Measurements from ENCODE around the gene CASP10. TPM values are rescaled to one million over a fixed set of nuclear protein-coding genes. Genes with fewer than 3 reads are reported as not detected.
A peak's percentile ranks its signal among the peaks of the same experiment; 100 is the strongest.

The CASP10 gene
- total RNA-seq, 1 donor from 2014 or later: 3.6 TPM

DNA sequence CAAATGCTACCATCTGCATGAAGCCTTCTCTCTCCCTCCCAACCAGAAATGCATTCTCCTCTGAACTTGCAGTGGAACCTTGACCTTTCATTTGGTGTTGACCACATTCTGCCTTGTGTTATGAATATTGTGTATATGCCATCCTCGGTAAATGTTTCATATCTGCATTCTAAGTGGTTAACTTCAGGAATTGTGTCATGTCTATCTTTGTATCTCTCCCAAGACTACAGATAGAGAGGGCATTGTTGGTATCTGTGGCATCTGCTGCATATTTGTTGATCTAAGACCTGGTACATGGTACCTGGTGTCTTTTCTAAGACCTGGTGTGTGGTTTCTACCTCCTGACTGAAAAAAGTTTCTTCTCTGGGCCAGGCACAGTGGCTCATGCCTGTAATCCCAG lies 34.0 kb downstream of the CASP10 start:
- TF ChIP-seq, protein P1, sequence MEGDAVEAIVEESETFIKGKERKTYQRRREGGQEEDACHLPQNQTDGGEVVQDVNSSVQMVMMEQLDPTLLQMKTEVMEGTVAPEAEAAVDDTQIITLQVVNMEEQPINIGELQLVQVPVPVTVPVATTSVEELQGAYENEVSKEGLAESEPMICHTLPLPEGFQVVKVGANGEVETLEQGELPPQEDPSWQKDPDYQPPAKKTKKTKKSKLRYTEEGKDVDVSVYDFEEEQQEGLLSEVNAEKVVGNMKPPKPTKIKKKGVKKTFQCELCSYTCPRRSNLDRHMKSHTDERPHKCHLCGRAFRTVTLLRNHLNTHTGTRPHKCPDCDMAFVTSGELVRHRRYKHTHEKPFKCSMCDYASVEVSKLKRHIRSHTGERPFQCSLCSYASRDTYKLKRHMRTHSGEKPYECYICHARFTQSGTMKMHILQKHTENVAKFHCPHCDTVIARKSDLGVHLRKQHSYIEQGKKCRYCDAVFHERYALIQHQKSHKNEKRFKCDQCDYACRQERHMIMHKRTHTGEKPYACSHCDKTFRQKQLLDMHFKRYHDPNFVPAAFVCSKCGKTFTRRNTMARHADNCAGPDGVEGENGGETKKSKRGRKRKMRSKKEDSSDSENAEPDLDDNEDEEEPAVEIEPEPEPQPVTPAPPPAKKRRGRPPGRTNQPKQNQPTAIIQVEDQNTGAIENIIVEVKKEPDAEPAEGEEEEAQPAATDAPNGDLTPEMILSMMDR (conservative IDR thresholded peaks at IDR 0.05): no peak
- peaks cover 21% of the 10 kb centered on the region for H3K4me1 Mint-ChIP-seq (ENCODE audit: unreplicated experiment)
- H3K4me3 Mint-ChIP-seq: no peak overlapping the region
- no peak overlapping the region for H3K27ac Mint-ChIP-seq
- H3K27me3 Mint-ChIP-seq: no peaks in the 10 kb centered on the region
- no peaks in the 10 kb centered on the region for H3K36me3 Mint-ChIP-seq
- H3K9me3 Mint-ChIP-seq: no peaks in the 10 kb centered on the region
- DNase-seq (ENCODE audit: extremely low spot score, unreplicated experiment): no peak

DNA sequence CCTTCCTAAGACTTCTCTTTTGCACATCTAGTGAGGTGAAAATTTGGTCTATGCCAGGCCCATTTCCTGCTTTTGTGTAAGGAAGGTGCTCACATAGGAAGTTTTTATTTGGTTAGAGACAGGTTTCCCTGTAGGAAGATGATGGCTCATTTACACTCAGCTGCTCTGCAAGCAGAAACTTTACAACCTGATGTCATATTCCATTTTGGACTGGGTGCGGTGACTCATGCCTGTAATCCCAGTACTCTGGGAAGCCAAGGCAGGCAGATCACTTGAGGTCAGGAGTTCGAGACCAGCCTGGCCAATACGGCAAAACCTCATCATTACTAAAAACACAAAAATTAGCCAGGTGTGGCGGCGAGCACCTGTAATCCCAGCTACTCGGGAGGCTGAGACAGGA lies 35.8 kb downstream of the CASP10 start:
- peaks cover 17% of the 10 kb centered on the region for H3K4me1 Mint-ChIP-seq (ENCODE audit: unreplicated experiment)
- H3K27ac Mint-ChIP-seq: no peak overlapping the region
- DNase-seq (ENCODE audit: extremely low spot score, unreplicated experiment): no peak
- H3K36me3 Mint-ChIP-seq: no peaks in the 10 kb centered on the region
- TF ChIP-seq, protein P1 (conservative IDR thresholded peaks at IDR 0.05): no peak
- no peak overlapping the region for H3K4me3 Mint-ChIP-seq
- no peaks in the 10 kb centered on the region for H3K9me3 Mint-ChIP-seq
- no peaks in the 10 kb centered on the region for H3K27me3 Mint-ChIP-seq

DNA sequence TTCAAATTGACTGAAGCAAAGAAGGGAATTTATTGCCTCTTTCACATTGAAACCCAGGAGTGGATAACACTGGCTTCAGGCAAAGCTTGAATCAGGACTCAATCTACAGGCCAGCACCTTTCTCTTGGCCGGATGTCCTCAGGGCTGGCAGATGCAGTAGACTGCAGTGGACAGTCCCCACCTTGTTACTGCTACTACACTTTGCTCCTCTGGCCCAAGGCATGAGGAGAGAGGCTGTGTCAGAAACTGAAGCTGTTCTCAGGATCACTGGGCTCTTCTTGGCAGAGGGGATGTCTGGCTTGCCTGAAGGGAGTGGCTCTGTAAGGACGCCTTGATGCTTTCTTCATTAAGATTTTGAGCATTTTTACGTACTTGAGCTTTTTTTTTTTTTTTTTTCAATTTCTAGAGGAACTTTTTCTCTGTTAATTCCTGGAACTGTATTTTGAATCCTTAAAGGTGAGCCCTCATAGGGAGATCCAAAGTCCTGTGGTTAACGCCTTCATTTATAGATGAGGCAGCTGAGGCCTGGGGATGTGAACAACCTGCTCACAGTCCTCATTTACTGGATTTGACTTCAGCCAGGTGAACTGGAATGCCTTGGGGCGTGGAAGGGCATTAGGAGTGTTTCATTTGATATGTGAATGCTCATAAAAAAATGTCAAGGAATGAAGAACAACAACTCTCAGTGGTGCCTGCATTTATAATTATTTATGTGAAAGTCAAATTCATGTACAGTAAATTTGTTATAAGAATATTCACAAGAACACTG lies 36.6 kb downstream of the CASP10 start:
- no peak for DNase-seq (ENCODE audit: extremely low spot score, unreplicated experiment)
- Mint-ChIP-seq H3K27ac (peak overlapping the region; percentile 83), H3K36me3 (no peaks in the 10 kb centered on the region), H3K4me1 (ENCODE audit: unreplicated experiment) (peaks cover 17% of the 10 kb centered on the region), H3K4me3 (peak overlapping the region; percentile 7), H3K27me3 (no peaks in the 10 kb centered on the region), H3K9me3 (no peaks in the 10 kb centered on the region)
- TF ChIP-seq, protein P1 (conservative IDR thresholded peaks at IDR 0.05): no peak

DNA sequence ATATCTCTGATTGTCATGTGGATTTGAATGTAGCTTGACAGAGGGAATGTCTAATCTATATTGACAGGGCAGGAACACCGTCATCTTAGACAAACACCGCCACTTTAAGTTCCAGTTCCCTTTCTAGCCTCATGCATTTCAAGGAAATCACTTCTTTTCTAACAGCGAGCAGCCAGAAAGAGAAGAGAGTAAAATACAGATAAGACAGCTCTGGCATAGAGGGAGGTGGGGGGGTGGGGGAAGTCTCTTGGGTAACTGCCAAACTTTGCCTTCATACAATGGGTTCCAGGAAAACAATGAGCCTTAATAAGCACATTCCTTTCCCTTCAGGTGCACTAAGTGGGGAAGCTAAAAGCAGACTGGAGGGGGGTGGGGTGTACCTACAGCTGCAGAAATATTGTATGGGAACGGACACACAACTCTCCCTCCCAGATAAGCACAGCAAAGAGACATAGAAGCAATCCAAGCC lies 37.2 kb downstream of the CASP10 start:
- H3K4me3 Mint-ChIP-seq: peak overlapping the region; percentile 7
- H3K27me3 Mint-ChIP-seq: peaks cover 3% of the 10 kb centered on the region
- H3K36me3 Mint-ChIP-seq: no peaks in the 10 kb centered on the region
- peak overlapping the region; percentile 83 for H3K27ac Mint-ChIP-seq
- DNase-seq (ENCODE audit: extremely low spot score, unreplicated experiment): no peak
- no peaks in the 10 kb centered on the region for H3K9me3 Mint-ChIP-seq
- TF ChIP-seq, protein P1 (conservative IDR thresholded peaks at IDR 0.05): no peak
- peaks cover 17% of the 10 kb centered on the region for H3K4me1 Mint-ChIP-seq (ENCODE audit: unreplicated experiment)

DNA sequence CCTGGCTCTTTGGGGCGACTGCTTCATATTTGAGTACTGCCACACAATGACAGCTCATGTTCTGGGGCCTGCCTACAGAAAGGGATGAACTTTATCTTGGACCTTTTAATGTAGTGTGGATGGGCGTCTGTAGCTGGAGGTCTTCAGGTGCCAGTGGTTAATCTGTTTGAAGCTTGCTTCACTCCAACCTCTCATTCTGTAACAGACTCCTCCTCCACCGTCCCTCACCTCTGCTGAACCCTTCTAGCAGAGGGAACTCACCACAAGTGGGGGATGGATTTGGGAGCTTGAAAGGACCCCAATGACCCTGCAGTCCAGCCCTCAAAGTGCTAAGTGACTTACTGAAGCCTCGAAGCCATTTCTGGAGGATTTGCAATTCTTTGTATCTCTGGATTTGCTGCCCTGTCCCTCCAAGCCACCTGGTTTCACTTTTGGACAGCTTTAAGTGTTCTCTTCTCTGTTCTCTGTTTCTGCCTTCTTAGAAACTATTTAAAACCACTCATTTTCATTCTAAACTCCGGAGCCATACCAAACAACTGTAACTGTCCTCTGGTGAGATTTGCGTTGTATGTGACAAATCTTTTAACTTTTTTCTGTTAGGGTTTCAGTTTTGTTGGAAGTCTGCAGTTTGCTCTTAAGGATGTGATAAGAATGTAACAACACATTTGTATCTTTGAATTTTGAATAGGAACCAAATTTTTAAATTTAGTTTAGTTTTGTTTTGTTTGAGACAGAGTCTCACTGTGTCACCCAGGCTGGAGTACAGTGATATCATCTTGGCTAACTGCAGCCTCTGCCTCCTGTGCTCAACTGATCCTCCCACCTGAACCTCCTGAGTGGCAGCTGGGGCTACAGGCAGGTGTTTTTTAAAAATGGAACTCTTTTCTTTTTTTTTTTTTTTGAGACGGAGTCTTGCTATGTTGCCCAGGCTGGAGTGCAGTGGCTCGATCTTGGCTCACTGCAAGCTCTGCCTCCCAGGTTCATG lies 40.4 kb downstream of the CASP10 start:
- H3K9me3 Mint-ChIP-seq: no peaks in the 10 kb centered on the region
- no peak overlapping the region for H3K4me3 Mint-ChIP-seq
- TF ChIP-seq, protein P1 (conservative IDR thresholded peaks at IDR 0.05): no peak
- no peaks in the 10 kb centered on the region for H3K36me3 Mint-ChIP-seq
- H3K27me3 Mint-ChIP-seq: peaks cover 7% of the 10 kb centered on the region
- peaks cover 17% of the 10 kb centered on the region for H3K4me1 Mint-ChIP-seq (ENCODE audit: unreplicated experiment)
- no peak for DNase-seq (ENCODE audit: extremely low spot score, unreplicated experiment)
- H3K27ac Mint-ChIP-seq: no peak overlapping the region
